H9 (cell line): Measurements from ENCODE around the gene VSTM2A. TPM values are rescaled to one million over a fixed set of nuclear protein-coding genes. Genes with fewer than 3 reads are reported as not detected.

Experiments used
- DNase-seq: peaks from one replicate; pipeline ENCODE4 v3.0.0-alpha.2; 2017
- H2AFZ ChIP-seq: one replicate; pipeline ENCODE4 v1.6.1; 2013; ENCODE audit warnings: mild to moderate bottlenecking, low read length, control low read depth, moderate library complexity
- H2AK5ac ChIP-seq: 2 replicates; pipeline ENCODE4 v1.6.1; 2013; ENCODE audit warnings: low read length, control low read depth, mixed read lengths; ENCODE audit not compliant: insufficient read length
- H2BK120ac ChIP-seq: one replicate; pipeline ENCODE4 v1.6.1; 2013; ENCODE audit warnings: low read depth, mild to moderate bottlenecking, low read length, control low read depth, inconsistent platforms; ENCODE audit not compliant: poor library complexity, severe bottlenecking
- H2BK12ac ChIP-seq: 2 replicates; pipeline ENCODE4 v1.6.1; 2013; ENCODE audit warnings: low read length, control low read depth, mixed read lengths, low read depth; ENCODE audit not compliant: insufficient read length
- H2BK15ac ChIP-seq: 2 replicates; pipeline ENCODE4 v1.6.1; 2013; ENCODE audit warnings: low read depth, low read length, control low read depth
- H2BK20ac ChIP-seq: one replicate; pipeline ENCODE4 v1.6.1; 2013; ENCODE audit warnings: low read depth, mild to moderate bottlenecking, low read length, control low read depth, inconsistent platforms; ENCODE audit not compliant: poor library complexity, severe bottlenecking
- H2BK5ac ChIP-seq: 2 replicates; pipeline ENCODE4 v1.6.1; 2013; ENCODE audit warnings: low read length, control low read depth, mixed read lengths; ENCODE audit not compliant: insufficient read length
- H3K14ac ChIP-seq: 2 replicates; pipeline ENCODE4 v1.6.1; 2013; ENCODE audit warnings: low read length, control low read depth; ENCODE audit not compliant: insufficient read depth
- H3K18ac ChIP-seq: 2 replicates; pipeline ENCODE4 v1.6.1; 2013; ENCODE audit warnings: low read depth, mild to moderate bottlenecking, mixed read lengths, low read length, control low read depth; ENCODE audit not compliant: insufficient read length
- H3K23ac ChIP-seq: 2 replicates; pipeline ENCODE4 v1.6.1; 2013; ENCODE audit warnings: low read length, control low read depth, mixed read lengths, low read depth; ENCODE audit not compliant: insufficient read length
- H3K23me2 ChIP-seq: 2 replicates; pipeline ENCODE4 v1.6.1; 2013; ENCODE audit warnings: low read depth, mild to moderate bottlenecking, mixed read lengths, low read length, control low read depth; ENCODE audit not compliant: insufficient read length, poor library complexity, severe bottlenecking
- H3K27ac ChIP-seq: 2 replicates; pipeline ENCODE4 v1.5.1; 2013; ENCODE audit warnings: low read length, control low read depth, mixed read lengths, low read depth; ENCODE audit not compliant: insufficient read length
- H3K27me3 ChIP-seq: 2 replicates; pipeline ENCODE4 v1.6.1; 2013; ENCODE audit warnings: low read length, control low read depth, inconsistent platforms; ENCODE audit not compliant: insufficient read depth
- H3K4ac ChIP-seq: 2 replicates; pipeline ENCODE4 v1.6.1; 2013; ENCODE audit warnings: low read depth, mild to moderate bottlenecking, control low read depth, inconsistent platforms, low read length, moderate library complexity
- H3K4me1 ChIP-seq: 2 replicates; pipeline ENCODE4 v1.6.1; 2013; ENCODE audit warnings: low read length, control low read depth, inconsistent platforms; ENCODE audit not compliant: insufficient read depth
- H3K4me2 ChIP-seq: 2 replicates; pipeline ENCODE4 v1.6.1; 2013; ENCODE audit warnings: low read length, control low read depth, mixed read lengths; ENCODE audit not compliant: insufficient read length, insufficient read depth
- H3K56ac ChIP-seq: 2 replicates; pipeline ENCODE4 v1.6.1; 2013; ENCODE audit warnings: low read depth, mild to moderate bottlenecking, mixed read lengths, low read length, control low read depth; ENCODE audit not compliant: insufficient read length
- H3K79me1 ChIP-seq: 2 replicates; pipeline ENCODE4 v1.6.1; 2013; ENCODE audit warnings: low read depth, mild to moderate bottlenecking, moderate library complexity, low read length, control low read depth, inconsistent platforms; ENCODE audit not compliant: insufficient read depth, poor library complexity, severe bottlenecking
- H3K79me2 ChIP-seq: 2 replicates; pipeline ENCODE4 v1.6.1; 2013; ENCODE audit warnings: low read length, control low read depth, inconsistent platforms; ENCODE audit not compliant: insufficient read depth
- H3K9ac ChIP-seq: 2 replicates; pipeline ENCODE4 v1.6.1; 2013; ENCODE audit warnings: low read length, control low read depth, mixed read lengths; ENCODE audit not compliant: insufficient read length; ENCODE audit errors: extremely low read depth
- H3K9me3 ChIP-seq: one replicate; pipeline ENCODE4 v1.6.1; 2013; ENCODE audit warnings: low read depth, low read length, inconsistent platforms; ENCODE audit not compliant: control insufficient read depth
- H3T11ph ChIP-seq: one replicate; pipeline ENCODE4 v1.6.1; 2013; ENCODE audit warnings: mild to moderate bottlenecking, low read length, control low read depth, inconsistent platforms
- H4K20me1 ChIP-seq: one replicate; pipeline ENCODE4 v1.6.1; 2013; ENCODE audit not compliant: control insufficient read depth, insufficient read length, insufficient read depth
- H4K5ac ChIP-seq: 2 replicates; pipeline ENCODE4 v1.6.1; 2013; ENCODE audit warnings: low read depth, mild to moderate bottlenecking, mixed read lengths, low read length, control low read depth; ENCODE audit not compliant: insufficient read length
- H4K8ac ChIP-seq: replicated peaks from 2 replicates; pipeline ENCODE4 v1.6.1; 2013; ENCODE audit warnings: low read length, control low read depth, mixed read lengths, low read depth; ENCODE audit not compliant: insufficient read length
- H4K91ac ChIP-seq: 2 replicates; pipeline ENCODE4 v1.6.1; 2013; ENCODE audit warnings: low read depth, mild to moderate bottlenecking, moderate library complexity, mixed read lengths, low read length, control low read depth; ENCODE audit not compliant: insufficient read length
- H3K27ac Mint-ChIP-seq, 3 experiments: 2 replicates in 2 of 3; 3 replicates in 1 of 3; pipeline ENCODE4 v1.8.0; 2020 to 2021; ENCODE audit warnings: mixed read lengths in 3 of 3, mild to moderate bottlenecking in 1 of 3, moderate library complexity in 1 of 3
- H3K27me3 Mint-ChIP-seq: 2 replicates; pipeline ENCODE4 v1.8.0; 2021; ENCODE audit warnings: low read depth, mild to moderate bottlenecking, moderate library complexity, mixed read lengths
- H3K36me3 Mint-ChIP-seq, 3 experiments: 2 replicates in 2 of 3; 3 replicates in 1 of 3; pipeline ENCODE4 v1.8.0; 2020 to 2021; ENCODE audit warnings: low read depth in 3 of 3, mixed read lengths in 3 of 3; ENCODE audit not compliant: insufficient read depth in 1 of 3
- H3K4me1 Mint-ChIP-seq, 2 experiments: 2 replicates each; pipeline ENCODE4 v1.8.0; 2020; ENCODE audit warnings: mixed read lengths in 2 of 2
- H3K4me3 Mint-ChIP-seq, 2 experiments: 2 replicates in 1 of 2; 3 replicates in 1 of 2; pipeline ENCODE4 v1.8.0; 2020 to 2021; ENCODE audit warnings: mild to moderate bottlenecking in 2 of 2, mixed read lengths in 2 of 2, moderate library complexity in 1 of 2
- H3K9me3 Mint-ChIP-seq, 2 experiments: 2 replicates in 1 of 2; 3 replicates in 1 of 2; pipeline ENCODE4 v1.8.0; 2020; ENCODE audit warnings: mild to moderate bottlenecking in 2 of 2, mixed read lengths in 2 of 2, moderate library complexity in 1 of 2
- WGBS: extraction: QIAGEN DNeasy Blood & Tissue Kit; methylation state at CpG from one replicate; pipeline ENCODE4 v1.1.7; 2013; ENCODE audit warnings: missing lambda C conversion rate, low lambda C conversion rate, mixed read lengths; ENCODE audit not compliant: insufficient read length; ENCODE audit errors: extremely low coverage; 5-methylcytosine and 5-hydroxymethylcytosine counted together
- total RNA-seq: library from RNA; stranded (reverse); gene quantifications from 2 replicates; pipeline ENCODE4 v1.2.1, GENCODE V29; 2021
- TF ChIP-seq, protein P1 (sequence below): fragments of 200-600 bp; sonication (generic); conservative IDR thresholded peaks from 3 replicates; pipeline ENCODE4 v1.8.0; 2021; ENCODE audit warnings: antibody characterized with exemption, mild to moderate bottlenecking

Gene VSTM2A
- total RNA-seq, 1 experiment from 2014 or later, result 0.11 TPM

DNA sequence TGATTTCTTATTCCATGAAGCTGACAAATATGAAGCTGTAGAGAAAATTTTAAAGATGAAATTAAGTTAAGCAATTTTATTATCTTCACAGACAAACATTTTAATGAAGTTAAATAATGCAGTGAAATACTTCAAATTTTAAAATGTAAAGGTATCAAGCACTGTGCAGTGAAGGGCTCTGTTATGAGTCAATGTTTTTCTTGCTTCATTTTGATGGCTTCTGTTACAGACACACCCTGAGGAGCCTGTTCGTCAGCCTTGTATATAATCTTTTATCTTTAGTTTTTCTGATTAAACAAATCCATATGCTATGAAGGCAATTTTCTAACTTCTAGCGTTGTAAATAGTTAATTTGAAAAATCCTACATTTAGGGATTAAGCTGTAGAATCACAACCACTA is 18.5 kb downstream of the VSTM2A start:
- no peak for DNase-seq
- no peak overlapping the region for H3K27ac ChIP-seq
- no peak overlapping the region for H3K4me2 ChIP-seq
- no peaks in the 10 kb centered on the region for H3K4me1 ChIP-seq
- no peak overlapping the region for H3K23ac ChIP-seq
- Mint-ChIP-seq H3K27me3 (peaks cover 2% of the 10 kb centered on the region; the same call in 1 of the 2 replicates), H3K27ac (no peak overlapping the region), H3K9me3 (no peaks in the 10 kb centered on the region; a peak in 1 of 5 replicates), H3K36me3 (no peaks in the 10 kb centered on the region), H3K4me1 (peaks cover 9 to 15% of the 10 kb centered on the region in 2 experiments), H3K4me3 (no peak overlapping the region)
- H2BK5ac ChIP-seq, result no peak overlapping the region
- H4K8ac ChIP-seq, result no peak overlapping the region
- H3K23me2 ChIP-seq, result no peaks in the 10 kb centered on the region
- WGBS, result no CpG with 5 or more reads among the region's 2 CpGs
- H2AK5ac ChIP-seq, result no peak overlapping the region
- H3K9me3 ChIP-seq, result no peaks in the 10 kb centered on the region
- H3K4ac ChIP-seq, result no peak overlapping the region
- H3K18ac ChIP-seq, result no peak overlapping the region
- H2BK120ac ChIP-seq, result no peak overlapping the region
- no peak overlapping the region for H2BK20ac ChIP-seq
- H2BK15ac ChIP-seq, result no peak overlapping the region
- no peaks in the 10 kb centered on the region for H3K79me1 ChIP-seq
- H2BK12ac ChIP-seq, result no peak overlapping the region
- no peak overlapping the region for H3K9ac ChIP-seq
- H3K79me2 ChIP-seq, result no peaks in the 10 kb centered on the region
- no peak overlapping the region for H4K91ac ChIP-seq
- no peak overlapping the region for H3K56ac ChIP-seq
- no peak overlapping the region for H4K5ac ChIP-seq
- H3T11ph ChIP-seq, result no peak overlapping the region
- H2AFZ ChIP-seq, result no peak overlapping the region
- H3K14ac ChIP-seq, result no peak overlapping the region
- H3K27me3 ChIP-seq, result no peaks in the 10 kb centered on the region
- TF ChIP-seq, protein P1, sequence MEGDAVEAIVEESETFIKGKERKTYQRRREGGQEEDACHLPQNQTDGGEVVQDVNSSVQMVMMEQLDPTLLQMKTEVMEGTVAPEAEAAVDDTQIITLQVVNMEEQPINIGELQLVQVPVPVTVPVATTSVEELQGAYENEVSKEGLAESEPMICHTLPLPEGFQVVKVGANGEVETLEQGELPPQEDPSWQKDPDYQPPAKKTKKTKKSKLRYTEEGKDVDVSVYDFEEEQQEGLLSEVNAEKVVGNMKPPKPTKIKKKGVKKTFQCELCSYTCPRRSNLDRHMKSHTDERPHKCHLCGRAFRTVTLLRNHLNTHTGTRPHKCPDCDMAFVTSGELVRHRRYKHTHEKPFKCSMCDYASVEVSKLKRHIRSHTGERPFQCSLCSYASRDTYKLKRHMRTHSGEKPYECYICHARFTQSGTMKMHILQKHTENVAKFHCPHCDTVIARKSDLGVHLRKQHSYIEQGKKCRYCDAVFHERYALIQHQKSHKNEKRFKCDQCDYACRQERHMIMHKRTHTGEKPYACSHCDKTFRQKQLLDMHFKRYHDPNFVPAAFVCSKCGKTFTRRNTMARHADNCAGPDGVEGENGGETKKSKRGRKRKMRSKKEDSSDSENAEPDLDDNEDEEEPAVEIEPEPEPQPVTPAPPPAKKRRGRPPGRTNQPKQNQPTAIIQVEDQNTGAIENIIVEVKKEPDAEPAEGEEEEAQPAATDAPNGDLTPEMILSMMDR, result no peak
- H4K20me1 ChIP-seq, result no peaks in the 10 kb centered on the region
